HG02571 (cell line): ENCODE results near the gene MYOCOS.
"Not testable (repeated sequence)": the region's sequence is repeated elsewhere in the genome, so short reads cannot be mapped to it uniquely, and the experiment has no call there.

Experiments used
- ATAC-seq: cut with Tn5 transposase; IDR thresholded peaks from one replicate; pipeline ENCODE4 v1.9.1; 2021; ENCODE audit warnings: mild to moderate bottlenecking, moderate library complexity; ENCODE audit not compliant: unreplicated experiment

The MYOCOS gene

DNA sequence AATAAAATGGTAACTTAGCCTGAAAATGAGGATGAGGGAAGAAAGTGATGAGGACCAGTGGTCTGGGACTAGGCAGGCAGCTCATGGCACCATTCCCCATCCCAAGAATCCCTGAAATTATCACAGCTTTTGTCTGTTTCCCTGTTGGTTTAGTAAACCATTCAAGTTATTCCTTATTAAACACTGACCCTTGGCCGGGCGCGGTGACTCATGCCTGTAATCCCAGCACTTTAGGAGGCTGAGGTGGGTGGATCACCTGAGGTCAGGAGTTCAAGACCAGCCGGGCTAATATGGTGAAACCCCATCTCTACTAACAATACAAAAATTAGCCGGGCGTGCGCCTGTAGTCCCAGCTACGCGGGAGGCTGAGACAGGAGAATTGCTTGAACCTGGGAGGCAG is 34.2 kb downstream of the MYOCOS start:
- ATAC-seq = not testable (repeated sequence)

DNA sequence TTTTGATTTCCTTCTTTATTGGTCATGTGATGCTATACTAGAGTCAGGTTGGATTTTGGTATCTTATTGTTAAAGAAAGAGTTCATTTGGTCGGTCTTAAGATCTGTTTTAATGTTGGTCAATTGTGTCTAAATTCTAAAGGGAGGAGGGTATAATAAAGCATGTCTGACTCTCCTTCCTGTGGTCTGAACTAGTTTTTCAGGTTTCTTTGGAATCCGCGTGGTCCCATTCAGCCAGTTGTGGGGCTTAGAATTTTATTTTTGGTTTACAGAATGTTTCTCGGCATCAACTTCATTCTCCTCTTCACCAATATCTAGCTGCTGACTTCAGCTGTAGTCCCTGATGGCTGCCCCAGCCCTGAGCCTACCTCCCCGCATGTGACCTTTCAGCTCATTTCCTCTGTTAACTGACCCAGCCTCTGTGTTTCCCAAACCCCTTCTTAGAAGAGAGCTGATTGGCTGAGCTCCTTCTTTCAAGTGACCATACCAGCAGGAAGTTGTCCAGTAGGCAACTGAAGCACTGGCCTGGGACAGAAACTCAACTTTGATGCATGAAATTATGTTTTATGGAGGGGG is 39.1 kb downstream of the MYOCOS start:
- no peak for ATAC-seq

DNA sequence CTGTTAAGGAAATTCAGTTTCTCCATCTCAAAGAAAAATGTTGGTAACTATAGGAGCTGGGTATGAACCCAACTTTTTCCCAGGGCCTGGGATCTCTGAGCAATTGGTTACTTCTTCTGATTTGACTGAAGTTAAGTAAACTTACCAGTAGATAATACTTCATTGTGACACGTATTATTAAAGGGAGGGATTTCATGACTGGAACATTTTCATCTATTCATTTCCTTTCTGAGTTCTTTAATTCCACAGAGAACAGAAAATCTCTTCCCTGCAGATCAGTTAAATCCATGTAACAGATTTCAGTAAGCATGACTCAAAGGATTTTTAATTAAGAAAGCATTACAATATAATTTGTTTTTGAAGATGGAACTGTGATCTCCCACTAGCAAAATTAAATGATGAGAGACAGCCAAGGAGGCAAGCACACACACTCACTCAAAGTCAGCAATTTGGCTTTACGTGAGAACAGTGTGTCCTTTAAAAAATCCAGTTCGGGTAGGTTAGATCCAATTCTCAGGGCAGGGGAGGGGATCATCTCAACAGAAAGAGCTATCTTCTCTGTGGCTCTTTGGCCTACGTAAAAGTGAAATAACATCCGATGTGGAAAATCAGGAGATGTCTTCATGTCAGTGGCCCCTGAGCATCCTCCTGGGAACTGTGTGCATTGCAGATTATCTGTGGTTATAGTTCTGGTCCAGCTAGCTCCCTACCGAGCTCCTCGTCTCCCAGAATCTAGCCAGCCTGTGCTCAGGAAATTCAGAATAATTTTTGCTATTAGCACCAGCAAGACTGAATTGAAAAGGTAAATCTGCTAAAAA is 41.2 kb downstream of the MYOCOS start:
- no peak for ATAC-seq

DNA sequence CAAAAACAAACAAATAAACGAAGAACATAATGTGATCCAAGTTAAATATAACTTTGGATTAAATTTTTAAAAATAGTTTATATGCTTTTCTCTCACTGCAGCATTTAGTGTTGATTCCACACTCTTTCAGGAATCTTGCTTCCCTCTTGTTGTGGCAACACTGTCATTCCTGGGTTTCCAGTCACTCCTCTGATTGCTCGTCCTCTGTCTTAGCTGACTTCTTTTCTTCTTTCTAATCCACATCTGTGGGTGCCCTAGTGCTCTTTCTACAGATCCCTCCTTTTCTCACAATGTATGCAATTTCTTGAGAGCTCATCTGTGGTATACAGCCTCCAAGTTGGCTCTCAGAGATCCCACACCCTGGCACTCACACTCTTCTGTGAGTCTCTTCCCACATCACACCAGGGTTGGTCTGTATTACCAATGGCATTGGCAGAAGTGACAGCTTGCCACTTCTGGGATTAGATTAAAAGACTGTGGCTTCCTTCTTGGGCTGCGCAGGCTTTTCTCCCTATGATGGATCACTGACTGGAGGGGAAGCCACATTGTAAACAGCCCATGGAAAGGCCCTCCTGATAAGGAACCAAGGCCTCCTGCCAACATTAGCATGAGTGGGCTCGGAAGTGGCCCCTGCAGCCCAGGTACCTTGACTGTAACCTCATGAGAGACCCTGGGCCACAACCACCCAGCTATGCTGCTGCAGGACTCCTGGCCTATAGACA is 42.0 kb downstream of the MYOCOS start:
- no peak for ATAC-seq

DNA sequence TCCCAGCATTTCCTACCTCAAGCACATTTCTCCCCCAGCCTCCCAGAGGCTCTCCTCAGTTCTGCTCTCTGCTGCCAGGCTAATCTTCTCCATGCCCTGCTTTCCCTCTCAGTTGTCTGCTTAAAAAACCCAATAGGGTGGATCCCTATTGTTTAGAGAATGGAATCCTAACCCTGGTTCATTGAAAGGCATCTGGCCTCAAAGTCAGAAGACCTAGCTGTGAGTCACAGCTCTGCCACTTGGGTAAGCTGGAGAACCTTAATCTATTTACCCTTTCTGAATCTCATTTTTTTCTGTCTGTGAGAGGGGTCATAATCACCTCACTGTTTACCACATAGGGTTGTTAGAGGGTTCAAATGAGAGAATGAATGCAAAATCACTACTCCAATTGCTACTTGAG is 42.9 kb downstream of the MYOCOS start:
- no peak for ATAC-seq

DNA sequence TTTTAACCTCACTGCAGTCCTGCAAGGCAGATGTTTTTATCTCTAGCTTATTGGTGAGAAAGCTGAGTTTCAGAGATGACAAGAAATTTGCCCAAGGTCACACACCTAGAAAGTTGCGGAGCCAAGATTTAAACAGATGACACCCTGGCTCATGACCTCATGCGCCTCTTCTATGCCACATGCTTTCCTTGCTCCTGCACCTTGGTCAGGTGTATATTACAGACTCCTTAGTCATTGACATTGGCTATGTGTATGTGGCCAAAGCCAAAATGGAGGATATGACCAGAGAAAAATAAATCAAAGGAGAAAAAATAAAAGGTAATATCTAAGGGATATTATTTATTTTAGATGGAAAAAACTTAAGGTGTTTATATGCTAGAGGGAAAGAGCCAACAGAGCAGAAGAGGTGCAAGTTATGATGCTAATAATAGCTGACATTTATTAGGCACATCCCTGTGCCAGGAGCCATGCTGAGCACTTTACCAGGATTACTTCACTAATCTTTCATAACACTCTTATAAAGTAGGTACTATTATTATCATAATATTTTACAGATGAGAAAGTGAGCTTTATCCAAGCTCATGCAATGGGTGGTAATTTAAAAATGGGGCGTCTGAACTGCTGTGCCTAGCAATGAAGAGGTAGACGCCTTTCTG is 44.2 kb downstream of the MYOCOS start:
- ATAC-seq = no peak

DNA sequence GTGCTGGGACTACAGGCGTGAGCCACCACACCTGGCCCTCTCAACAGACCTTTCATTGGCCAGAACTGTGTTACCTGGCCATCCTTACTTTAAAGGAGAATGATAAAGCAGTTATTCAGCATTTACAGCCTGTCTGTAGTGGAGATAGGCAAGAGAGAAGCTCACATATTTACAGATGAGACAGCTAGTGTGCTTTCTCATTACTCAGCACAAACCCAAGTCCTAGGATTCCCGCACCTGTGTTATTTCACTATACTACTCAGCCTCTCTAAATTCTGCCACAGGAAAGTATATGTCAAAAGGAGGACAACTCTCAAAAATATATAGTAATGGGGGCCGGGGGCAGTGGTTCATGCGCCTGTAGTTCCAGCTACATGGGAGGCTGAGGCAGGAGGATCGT is 46.3 kb downstream of the MYOCOS start:
- ATAC-seq = no peak

DNA sequence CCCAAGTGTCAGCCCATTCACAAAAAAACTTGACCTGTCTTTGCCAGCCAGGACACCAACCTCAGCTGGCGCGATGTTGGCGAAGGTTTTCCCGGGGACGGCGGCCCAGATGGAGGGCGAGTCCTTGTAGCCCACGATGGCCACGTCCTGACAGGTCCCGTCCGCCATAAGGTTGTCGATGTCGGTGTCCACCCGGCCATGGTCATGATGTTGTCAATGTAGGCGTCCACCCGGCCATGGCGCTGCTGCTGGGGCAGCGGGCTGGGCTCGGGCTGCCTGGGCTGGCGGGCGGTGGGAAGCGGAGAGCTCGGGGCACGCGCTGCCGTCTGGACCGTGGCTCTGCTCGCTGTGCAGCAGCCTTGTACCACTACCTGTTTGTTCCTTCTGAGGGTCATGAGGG is 48.7 kb downstream of the MYOCOS start:
- no peak for ATAC-seq

DNA sequence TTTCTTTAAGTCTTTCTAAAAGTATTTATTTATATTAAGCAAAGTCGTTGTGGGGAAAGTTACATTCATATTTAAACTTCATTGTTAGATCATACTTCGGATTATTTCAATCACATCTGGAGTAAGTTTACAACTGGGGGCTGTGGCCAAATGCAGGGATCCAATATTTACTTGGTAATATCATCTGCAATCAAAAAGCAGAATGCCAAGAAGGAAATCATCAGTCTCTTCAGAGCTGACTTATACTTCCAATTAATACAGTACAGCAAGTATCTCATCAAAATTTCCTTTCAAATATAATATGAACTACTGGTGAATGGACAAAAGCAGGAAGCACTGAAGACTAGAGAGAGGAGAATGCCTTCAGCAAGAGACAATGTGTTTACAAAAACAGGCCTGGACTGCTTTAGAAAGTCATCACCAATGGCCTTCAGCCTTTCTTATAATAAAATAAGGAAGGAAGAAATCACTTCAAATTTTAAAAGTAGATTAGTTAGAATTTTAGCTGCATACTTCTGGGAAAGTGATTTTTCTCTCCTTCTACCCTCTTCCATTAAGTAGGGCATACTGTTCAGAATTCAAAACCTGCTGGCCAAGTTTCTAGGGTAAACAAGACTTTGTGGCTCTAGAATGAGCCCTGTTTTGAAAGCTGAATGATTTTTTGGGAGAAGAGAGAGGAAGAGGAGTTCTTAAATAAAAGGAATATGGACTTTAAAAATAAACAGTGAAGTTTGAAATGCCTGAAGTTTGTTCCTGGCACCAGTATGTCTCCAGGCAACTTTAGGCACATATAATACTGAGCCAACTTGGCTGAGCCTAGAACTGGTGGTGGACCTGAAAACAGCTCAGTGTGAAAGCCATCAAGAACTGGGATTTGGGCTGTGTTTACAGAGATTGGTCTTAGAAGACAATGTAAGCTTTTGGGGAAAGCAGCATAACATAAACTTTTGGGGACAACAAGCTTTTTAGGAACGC is 52.7 kb downstream of the MYOCOS start:
- ATAC-seq = no peak
